Fibroblast of lung (primary cell): ENCODE data around the gene CENPB. TPM values are rescaled to one million over a fixed set of nuclear protein-coding genes. Genes with fewer than 3 reads are reported as not detected.

Experiments used
- DNase-seq, 2 donors: peaks; one replicate each; pipeline versions ENCODE4 v3.0.0 to v3.0.0-alpha.2; 2010; ENCODE audit warnings: low read depth in 2 of 2
- H2AFZ ChIP-seq: 2 replicates; pipeline ENCODE4 v1.5.1; 2012; ENCODE audit warnings: low read length, control low read depth, inconsistent platforms
- H3K27ac ChIP-seq: 2 replicates; pipeline ENCODE4 v1.5.1; 2011; ENCODE audit warnings: low read length, control low read depth; ENCODE audit not compliant: insufficient read depth
- H3K27me3 ChIP-seq: 2 replicates; pipeline ENCODE4 v1.5.1; 2011; ENCODE audit warnings: mild to moderate bottlenecking, low read length; ENCODE audit not compliant: control insufficient read depth, insufficient read depth
- H3K36me3 ChIP-seq: 2 replicates; pipeline ENCODE4 v1.5.1; 2011; ENCODE audit warnings: low read length; ENCODE audit not compliant: control insufficient read depth, insufficient read depth
- H3K4me1 ChIP-seq: 2 replicates; pipeline ENCODE4 v1.5.1; 2011; ENCODE audit warnings: low read length; ENCODE audit not compliant: control insufficient read depth, insufficient read depth; ENCODE audit errors: extremely low read depth
- H3K4me2 ChIP-seq: 2 replicates; pipeline ENCODE4 v1.5.1; 2011; ENCODE audit warnings: low read length, control low read depth; ENCODE audit not compliant: insufficient read depth; ENCODE audit errors: extremely low read depth
- H3K4me3 ChIP-seq, 4 experiments: fragments of 200-600 bp in 1 of 4; sonication (generic) in 1 of 4; replicated peaks in 1 of 4; 2 replicates each; pipeline ENCODE4 v1.5.1; 2011 to 2016; ENCODE audit warnings: low read length in 4 of 4, low read depth in 3 of 4, mild to moderate bottlenecking in 3 of 4, control low read depth in 2 of 4, inconsistent platforms in 1 of 4, mixed read lengths in 1 of 4; ENCODE audit not compliant: insufficient read depth in 1 of 4; ENCODE audit errors: control extremely low read depth in 1 of 4
- H3K79me2 ChIP-seq: 2 replicates; pipeline ENCODE4 v1.5.1; 2012; ENCODE audit warnings: mild to moderate bottlenecking, low read length, inconsistent platforms; ENCODE audit not compliant: control insufficient read depth, insufficient read depth
- H3K9ac ChIP-seq: 2 replicates; pipeline ENCODE4 v1.5.1; 2011; ENCODE audit warnings: mild to moderate bottlenecking, low read length, control low read depth; ENCODE audit not compliant: insufficient read depth
- H3K9me3 ChIP-seq: 2 replicates; pipeline ENCODE4 v1.5.1; 2012; ENCODE audit warnings: low read depth, low read length; ENCODE audit not compliant: control insufficient read depth, insufficient read depth
- H4K20me1 ChIP-seq: 2 replicates; pipeline ENCODE4 v1.5.1; 2011; ENCODE audit warnings: low read length; ENCODE audit not compliant: control insufficient read depth, insufficient read depth; ENCODE audit errors: extremely low read depth
- CTCF ChIP-seq, 2 donors: IDR thresholded peaks in 1 of 2; conservative IDR thresholded peaks in 1 of 2; 1 replicate in 1 of 2; 2 replicates in 1 of 2; pipeline ENCODE4 v1.5.1; 2011 to 2012; ENCODE audit warnings: low read length in 2 of 2, control low read depth in 1 of 2, inconsistent platforms in 1 of 2, low read depth in 1 of 2, mild to moderate bottlenecking in 1 of 2
- EZH2 ChIP-seq: IDR thresholded peaks from 2 replicates; pipeline ENCODE4 v1.5.1; 2012; ENCODE audit warnings: low read length, control low read depth, mild to moderate bottlenecking; ENCODE audit errors: missing control alignments
- polyA plus RNA-seq, 2 donors: library from polyadenylated mRNA; depleted of rRNA in 1 of 2; stranded (reverse) in 1 of 2; unstranded in 1 of 2; fragments of >200 nt; gene quantifications; 2 replicates each; pipeline ENCODE4 v1.2.1, GENCODE V29; 2011 to 2012; ENCODE audit warnings: missing spikeins in 1 of 2
- total RNA-seq: library from RNA; depleted of rRNA; stranded (reverse); fragments of >200 nt; gene quantifications from 2 replicates; pipeline ENCODE4 v1.2.1, GENCODE V29; 2014

CENPB gene
- total and polyA plus RNA-seq, 2 donors (not counting 1 experiment from before 2014, with no cell fraction given) = 32.6 to 106 TPM

- Histone ChIP-seq H3K4me1 (no peaks in the 10 kb centered on the region), H2AFZ (no peak overlapping the region), H3K4me3 (no peak overlapping the region), H3K27ac (no peak overlapping the region), H3K9me3 (no peaks in the 10 kb centered on the region), H3K9ac (no peak overlapping the region), H3K27me3 (no peaks in the 10 kb centered on the region), H3K79me2 (no peaks in the 10 kb centered on the region), H3K36me3 (no peaks in the 10 kb centered on the region), H3K4me2 (no peak overlapping the region), H4K20me1 (no peaks in the 10 kb centered on the region)
- TF ChIP-seq CTCF (conservative IDR thresholded peaks at IDR 0.05 in 1 of 2, IDR thresholded peaks at IDR 0.05 in 1 of 2; ENCODE audit: low read depth in 1 of 2, low read length in 2 of 2) = no peak
- TF ChIP-seq EZH2 = no peak
- no peak for DNase-seq
Measured at GRCh38 chr20:3751305-3751674, 35.2 kb downstream of the CENPB start.

GRCh38 chr20:3749689-3750531 is 36.6 kb downstream of the CENPB start:
- Histone ChIP-seq H3K9ac (no peak overlapping the region), H3K79me2 (no peaks in the 10 kb centered on the region), H3K36me3 (no peaks in the 10 kb centered on the region), H3K9me3 (no peaks in the 10 kb centered on the region), H3K4me1 (no peaks in the 10 kb centered on the region), H4K20me1 (no peaks in the 10 kb centered on the region), H3K4me2 (no peak overlapping the region), H3K4me3 (no peak overlapping the region), H3K27me3 (no peaks in the 10 kb centered on the region), H3K27ac (no peak overlapping the region), H2AFZ (no peak overlapping the region)
- TF ChIP-seq EZH2 = no peak
- peak in 1 of 2 donors; percentile 30 for TF ChIP-seq CTCF (conservative IDR thresholded peaks at IDR 0.05 in 1 of 2, IDR thresholded peaks at IDR 0.05 in 1 of 2; ENCODE audit: low read depth in 1 of 2, low read length in 2 of 2)
- peak in 1 of 2 donors; percentile 13 for DNase-seq

- no peak overlapping the region for H3K9ac ChIP-seq
- no peaks in the 10 kb centered on the region for H3K36me3 ChIP-seq
- H3K27ac ChIP-seq = no peak overlapping the region
- DNase-seq = no peak
- no peaks in the 10 kb centered on the region for H3K4me1 ChIP-seq
- H3K79me2 ChIP-seq = no peaks in the 10 kb centered on the region
- no peak overlapping the region for H3K4me3 ChIP-seq
- no peaks in the 10 kb centered on the region for H3K27me3 ChIP-seq
- H4K20me1 ChIP-seq = no peaks in the 10 kb centered on the region
- H2AFZ ChIP-seq = no peak overlapping the region
- no peak for TF ChIP-seq CTCF (conservative IDR thresholded peaks at IDR 0.05 in 1 of 2, IDR thresholded peaks at IDR 0.05 in 1 of 2; ENCODE audit: low read depth in 1 of 2, low read length in 2 of 2)
- TF ChIP-seq EZH2 = no peak
- no peak overlapping the region for H3K4me2 ChIP-seq
- no peaks in the 10 kb centered on the region for H3K9me3 ChIP-seq
Measured at GRCh38 chr20:3749087-3749688, 37.4 kb downstream of the CENPB start.
